Activated CD4-positive, CD25-positive, alpha-beta regulatory T cell treated with anti-CD3 and anti-CD28 coated beads, Interleukin-2, amount 50 U/mL, for 72 hours (primary cell): ENCODE data around the gene R3HDM4.
A peak's percentile ranks its signal among the peaks of the same experiment; 100 is the strongest.
"Not testable (repeated sequence)": the region's sequence is repeated elsewhere in the genome, so short reads cannot be mapped to it uniquely, and the experiment has no call there.

Source experiments
- DNase-seq: peaks from one replicate; pipeline ENCODE4 v3.0.0; 2021

The R3HDM4 gene

DNA sequence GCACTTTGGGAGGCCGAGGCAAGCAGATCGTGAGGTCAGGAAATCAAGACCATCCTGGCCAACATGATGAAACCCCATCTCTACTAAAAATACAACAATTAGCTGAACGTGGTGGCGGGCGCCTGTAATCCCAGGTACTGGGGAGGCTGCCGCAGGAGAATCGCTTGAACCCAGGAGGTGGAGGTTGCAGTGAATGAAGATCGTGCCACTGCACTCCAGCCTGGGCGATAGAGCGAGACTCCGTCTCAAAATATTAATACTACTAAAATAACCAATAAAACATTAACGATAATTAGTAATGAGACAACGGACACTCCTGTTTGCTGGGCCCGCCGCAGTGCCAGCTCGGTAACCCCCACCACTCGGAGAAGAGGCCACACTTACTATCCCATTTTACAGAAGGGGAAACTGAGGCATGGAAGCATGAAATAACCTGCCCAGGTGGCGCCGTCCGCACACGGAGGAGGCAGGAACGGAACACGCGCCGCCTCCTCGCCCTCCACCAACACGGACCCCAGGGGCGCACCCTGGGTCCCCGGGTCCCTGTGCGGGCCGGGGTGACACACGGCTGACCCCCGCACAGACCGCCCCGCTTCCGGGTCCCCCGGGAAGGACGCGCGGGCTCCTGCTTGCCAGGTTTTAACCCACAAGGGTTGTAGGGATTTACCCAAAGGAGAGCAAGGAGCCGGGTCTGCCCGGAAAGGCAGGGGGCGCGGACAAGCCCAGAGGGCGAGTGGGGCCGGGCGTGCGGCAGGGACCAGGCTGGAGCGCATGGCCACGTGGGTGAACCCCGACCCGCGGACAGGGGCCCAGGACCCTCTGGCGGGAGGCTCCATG is 1.6 kb downstream of the R3HDM4 start:
- DNase-seq = no peak

DNA sequence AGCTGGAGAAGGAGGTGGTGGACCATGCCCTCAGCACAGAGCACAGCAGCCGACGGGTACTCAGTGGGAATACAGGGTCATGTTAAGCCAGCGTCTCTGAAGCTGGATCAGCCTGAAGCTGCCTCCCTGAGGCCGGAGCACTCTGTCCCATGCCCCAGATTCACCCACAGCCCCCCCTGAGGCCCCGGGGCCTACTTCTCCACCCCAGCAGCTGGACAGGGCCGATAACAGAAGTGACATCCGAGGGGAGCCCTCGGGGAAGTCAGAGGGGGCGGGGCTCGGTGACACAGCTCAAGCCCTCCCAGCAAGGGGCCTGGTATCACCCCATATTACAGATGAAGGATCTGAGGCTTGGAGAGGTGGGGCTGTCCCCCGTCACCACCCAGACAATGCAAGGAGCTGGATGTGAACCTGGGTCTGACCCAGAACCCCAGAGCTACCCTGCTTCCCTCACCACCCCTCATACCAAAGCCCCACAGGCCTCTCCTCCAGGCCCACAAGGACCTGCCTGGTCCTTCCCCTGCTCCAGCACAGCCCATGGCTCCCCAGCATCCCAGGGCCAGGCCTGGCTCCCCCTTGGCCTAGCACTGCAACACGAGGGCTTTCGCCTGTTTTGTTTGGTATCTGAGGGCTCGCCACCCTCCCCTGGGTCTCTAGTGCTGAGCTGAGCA is 5.7 kb downstream of the R3HDM4 start:
- no peak for DNase-seq

DNA sequence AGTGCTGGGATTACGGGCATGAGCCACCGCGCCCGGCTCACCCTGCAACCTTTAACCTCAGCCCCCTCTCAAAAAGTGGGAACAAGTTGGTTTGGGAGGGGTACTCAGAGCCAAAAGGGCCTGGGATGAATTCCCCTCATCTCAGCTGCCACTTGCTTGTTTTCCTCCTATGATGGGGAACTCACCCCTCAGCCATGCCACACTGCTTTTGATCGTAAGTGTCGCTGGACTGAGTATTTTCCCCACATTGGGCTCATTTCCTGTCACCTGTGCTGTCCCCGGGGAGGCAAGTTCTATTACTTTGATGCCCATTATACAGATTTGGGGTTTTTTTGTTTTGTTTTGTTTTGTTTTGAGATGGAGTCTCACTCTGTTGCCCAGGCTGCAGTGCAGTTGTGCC is 6.5 kb downstream of the R3HDM4 start:
- DNase-seq = no peak

DNA sequence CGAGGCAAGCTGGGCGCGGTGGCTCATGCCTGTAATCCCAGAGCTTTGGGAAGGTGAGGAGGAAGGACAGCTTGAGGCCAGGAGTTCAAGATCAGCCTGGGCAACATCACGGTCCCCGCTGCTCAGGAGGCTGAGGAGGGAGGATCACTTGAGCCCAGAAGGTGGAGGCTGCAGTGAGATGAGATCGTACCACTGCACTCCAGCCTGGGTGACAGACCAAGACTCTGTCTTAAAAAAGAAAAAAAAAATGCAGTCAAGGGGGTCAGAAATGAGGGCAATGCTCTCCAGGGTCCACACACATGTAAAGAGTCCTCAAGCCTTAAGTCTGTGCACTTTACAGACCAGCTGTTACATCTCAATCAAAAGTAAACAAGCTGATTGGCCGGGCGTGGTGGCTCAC is 8.5 kb downstream of the R3HDM4 start:
- DNase-seq = no peak

DNA sequence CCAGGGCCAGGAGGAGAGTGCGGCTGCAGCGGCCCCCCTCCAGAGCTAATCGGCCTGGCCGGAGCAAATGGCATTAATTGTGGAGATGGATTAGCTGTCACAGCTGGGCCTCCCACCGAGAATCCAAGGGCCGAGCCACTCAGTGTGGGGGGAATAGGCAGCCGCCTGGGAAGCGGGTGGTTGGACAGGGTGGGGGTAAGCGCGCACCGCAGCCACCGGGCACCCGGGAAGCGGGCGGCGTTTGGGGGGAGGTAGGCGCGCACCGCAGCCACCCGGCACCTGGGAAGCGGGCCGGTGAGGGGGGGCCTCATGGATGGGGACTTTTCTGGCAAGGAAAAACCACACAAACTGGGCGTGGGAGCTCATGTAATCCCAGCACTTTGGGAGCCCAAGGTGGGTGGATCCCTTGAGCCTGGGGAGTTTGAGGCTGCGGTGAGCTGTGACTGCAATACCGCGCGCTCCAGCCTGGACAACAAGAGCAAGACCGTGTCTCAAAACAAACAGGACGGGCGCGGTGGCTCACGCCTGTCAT is 9.7 kb downstream of the R3HDM4 start:
- DNase-seq = no peak

DNA sequence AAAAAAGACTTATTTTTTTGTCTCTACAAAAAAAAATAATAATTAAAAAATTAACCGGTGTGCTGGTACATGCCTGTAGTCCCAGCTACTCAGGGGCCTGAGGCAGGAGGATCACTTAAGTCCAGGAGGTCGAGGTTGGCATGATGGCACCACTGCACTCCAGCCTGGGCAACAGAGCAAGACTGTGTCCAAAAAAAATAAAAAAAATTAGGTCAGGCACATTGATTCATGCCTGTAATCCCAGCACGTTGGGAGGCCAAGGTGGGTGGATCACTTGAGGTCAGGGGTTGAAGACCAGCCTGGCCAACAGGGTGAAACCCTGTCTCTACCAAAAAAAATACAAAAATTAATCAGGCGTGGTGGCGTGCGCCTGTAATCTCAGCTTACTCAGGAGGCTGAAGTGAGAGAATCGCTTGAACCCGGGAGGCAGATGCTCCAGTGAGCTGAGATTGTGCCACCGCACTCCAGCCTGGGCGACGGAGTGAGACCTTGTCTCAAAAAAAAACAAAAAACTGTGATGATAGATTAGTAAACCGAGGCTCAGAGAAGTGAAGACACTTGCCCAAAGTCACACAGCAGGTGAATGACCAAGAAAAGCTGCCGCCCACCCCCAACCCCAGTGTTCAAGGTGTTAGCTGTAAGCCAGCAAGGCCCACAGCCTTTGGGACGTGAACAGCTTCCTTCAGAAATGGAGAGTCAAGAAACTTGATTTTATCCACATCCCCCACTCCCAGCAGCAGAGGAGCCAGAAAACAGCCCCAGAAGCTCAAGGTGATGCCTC is 10.4 kb downstream of the R3HDM4 start:
- DNase-seq = no peak

DNA sequence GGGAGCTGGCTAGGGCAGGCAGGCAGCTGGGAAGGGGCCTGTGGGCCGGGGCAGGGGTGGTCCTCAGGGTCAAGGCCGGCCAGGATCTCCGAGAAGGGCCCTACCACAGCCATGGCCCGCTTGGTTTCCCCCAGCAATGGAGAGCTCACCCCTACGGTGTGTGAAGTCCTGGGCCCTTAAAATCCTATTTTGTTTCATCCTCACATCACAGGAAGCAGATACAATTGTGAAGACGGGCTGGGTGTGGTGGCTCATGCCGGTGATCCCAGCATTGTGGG is 11.0 kb downstream of the R3HDM4 start:
- DNase-seq = no peak

DNA sequence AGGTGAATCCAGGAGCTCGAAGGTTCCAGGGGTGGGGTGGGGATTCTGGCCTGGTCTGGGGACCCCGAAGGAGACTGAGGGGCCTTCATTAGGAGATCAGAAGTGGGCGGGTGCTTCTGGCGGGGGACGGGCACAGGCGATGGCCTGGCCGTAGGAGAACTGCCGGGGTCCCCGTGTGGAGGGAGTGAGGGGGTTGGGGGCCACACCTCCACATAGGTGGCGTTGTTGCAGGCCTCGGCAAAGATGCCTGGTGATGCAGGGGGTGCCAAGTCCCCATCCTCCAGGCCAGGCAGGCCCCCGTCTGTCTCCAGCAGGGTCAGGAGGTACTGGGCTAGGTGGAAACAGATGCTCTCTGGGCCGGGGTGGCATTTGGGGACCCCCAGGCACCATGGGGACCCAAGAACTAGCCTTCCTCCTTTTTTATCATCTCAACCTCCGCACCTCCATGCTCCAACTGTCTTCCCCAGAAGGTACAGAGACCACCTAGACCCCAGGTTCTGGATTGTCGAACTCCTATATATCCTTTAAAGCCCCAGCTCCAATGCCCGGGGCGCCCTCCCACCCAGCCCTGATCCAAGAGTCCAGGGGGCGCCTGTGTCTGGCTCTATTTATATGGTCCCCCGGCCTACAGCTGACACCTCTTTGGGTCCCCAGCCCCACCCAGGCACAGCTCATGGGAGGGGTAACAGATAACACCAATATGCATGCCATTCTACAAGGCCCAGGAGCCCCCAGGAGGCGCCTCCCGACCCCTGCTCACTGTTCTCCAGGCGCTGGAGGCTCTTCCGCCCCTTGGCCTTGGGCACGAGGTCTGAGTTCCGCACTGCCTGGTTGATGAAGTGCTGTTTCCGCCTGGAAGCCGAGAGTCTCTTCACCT is 11.6 kb downstream of the R3HDM4 start:
- DNase-seq = no peak

DNA sequence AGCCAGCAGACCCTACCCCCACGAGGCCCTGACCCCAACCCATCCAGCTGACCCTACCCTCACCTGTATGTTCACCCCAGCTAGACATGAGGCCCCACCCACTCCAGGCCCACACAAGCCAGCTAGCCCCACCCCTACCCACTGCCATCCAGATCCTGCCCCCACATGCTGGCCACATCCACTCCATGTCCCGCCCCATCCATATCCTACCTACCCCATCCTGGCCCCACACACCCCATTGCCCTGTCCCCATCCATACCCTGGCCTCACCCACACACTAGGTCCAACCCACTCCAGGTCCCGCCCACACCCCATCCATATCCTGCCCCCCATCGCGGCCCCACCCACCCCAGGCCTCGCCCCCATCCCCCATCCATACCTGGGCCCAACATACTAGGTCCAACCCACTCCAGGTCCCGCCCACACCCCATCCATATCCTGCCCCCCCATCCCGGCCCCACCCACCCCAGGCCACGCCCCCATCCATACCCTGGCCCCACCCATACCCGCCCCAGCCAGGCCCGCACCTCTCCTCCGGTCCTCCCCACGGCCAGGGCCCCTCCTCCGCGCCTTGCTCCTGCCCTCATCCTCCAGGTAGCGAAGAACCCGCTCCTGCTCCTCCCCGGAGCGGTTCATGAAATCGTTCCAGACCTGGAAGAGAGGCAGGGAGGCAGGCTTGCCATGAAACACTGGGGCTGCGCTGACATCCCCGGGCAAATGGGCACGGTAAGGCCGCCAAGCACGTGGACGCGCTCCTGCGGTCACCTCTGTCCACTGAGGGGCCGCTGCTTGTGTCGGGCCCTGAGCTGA is 12.5 kb downstream of the R3HDM4 start:
- no peak for DNase-seq

DNA sequence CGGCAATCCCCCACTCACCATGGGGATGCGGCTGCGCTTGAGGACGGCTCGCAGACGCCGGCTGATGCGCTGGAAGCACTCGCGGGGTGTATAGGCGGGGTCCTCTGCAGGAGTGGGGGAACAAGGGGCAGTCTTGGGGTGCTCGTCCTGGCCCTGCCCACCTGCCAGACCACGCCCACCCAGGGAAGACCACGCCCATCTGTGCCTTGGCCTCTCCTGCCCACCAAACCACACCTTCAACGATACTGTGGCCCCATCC is 13.0 kb downstream of the R3HDM4 start:
- no peak for DNase-seq

DNA sequence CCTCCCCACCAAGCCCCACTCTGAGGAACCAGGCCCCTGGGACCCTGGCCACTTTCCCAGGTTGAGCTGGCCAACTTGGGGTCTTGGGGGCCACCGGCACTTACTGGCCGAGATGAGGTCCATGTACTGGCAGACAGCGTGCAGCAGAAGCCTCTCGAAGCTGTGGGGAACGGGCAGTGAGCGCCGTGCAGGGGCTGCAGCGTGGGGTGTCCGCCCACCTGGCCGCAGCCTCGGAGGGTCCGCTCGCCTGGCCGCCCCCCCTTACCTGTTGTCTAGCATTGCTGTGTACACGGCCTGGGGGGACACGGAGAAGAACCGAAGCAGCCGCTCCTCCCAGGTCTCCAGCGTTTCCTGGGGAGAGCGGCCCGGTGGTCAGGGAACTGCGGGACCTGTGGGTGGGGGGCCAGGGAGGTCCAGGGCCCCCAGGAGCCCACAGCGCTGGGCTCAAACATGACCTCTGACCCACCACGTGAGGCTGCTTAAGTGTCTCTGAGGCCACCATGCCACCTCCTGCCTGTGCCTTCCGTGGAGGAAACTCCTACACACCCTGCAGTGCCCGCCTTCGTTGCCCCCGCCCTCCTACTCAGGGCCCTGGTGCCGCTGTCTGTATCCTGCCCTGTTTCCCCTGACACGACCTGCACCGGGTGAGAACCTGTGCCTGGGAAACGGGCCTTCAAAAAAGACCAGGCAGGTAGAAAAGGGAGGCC is 13.5 kb downstream of the R3HDM4 start:
- no peak for DNase-seq

DNA sequence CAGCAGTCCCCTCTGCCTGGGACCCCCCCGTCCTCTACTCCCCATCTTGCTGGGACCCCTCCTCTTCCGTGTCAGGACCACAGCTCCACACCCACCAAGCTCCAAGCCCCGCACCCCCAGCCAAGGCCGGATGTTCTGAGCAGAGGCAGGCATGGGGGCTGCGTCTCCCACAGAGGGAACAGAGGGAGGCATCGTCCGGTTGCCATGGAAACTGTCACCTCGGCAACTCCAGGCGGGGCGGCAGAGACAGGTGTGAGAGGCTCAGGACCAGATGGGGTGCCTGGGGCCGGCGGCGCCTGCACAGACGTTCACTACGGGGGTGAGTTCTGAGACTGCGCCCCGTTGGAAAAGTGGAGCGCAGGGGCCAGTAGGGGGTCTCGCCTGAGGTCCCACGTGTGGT is 14.4 kb downstream of the R3HDM4 start:
- DNase-seq = no peak

DNA sequence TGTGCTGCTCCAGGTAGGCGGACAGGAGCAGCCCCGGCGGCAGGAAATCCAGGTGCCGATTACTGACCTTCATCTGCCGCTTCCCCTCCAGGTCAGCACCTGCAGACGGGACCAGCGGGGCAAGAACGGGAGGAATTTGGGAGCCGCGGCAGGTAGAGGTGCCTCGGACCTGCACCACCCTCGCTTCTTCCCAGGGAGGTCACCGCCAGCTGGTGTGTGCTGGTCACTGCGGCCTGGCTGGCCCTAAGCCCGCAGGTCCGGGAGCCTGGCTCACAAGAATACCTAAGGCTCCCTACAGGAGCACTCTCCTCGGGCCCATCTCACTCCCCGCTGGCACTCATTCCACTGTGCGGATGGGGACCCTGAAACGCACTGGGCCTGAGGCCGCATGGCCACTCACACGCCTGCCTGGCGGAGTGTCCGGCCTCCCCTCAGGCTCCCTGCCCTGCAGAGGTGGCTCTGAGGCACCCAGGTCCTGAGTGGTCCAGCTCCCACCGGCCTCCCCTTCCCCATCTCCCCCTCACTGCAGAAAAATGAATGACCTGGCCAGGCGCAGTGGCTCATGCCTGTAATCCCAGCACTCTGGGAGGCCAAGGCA is 15.5 kb downstream of the R3HDM4 start:
- no peak for DNase-seq

DNA sequence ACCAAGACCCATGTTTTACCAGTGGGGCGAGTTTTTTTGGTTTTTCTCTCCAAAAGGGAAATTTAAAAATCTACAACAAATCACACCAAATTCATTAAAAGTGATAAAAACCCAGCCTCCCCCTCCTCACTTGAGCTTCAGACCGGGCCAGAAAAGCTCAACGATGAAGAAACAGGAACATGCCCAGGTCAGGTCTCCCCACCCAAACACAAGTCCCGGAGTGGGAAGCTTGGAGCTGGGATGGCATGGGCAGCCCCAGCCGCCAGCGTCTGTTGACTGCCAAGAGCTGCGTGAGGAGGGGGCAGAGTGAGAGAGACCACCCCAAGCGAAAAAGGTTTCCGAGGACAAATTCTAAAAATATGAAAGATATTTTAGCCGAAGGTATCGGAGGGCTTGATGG is 16.0 kb downstream of the R3HDM4 start:
- no peak for DNase-seq

DNA sequence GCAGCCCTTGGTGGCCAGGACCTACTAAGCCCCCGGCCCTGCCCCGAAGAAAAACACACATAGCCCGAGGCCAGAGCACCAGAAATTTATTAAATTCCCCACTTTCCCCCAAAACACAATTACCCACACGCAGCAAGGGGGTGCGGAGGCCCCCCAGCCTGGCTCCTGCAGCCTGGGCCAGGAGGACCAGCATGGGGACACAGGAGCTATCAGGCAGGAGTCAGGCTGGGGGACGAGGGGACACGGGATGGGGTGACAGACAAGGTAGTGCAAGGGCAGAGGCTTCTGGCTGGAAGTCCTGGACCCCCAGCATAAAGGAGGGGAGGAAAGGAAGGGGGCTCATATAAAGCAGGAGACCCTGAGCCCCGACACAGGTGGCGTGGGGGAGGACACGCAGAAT is 16.6 kb downstream of the R3HDM4 start:
- DNase-seq = no peak

DNA sequence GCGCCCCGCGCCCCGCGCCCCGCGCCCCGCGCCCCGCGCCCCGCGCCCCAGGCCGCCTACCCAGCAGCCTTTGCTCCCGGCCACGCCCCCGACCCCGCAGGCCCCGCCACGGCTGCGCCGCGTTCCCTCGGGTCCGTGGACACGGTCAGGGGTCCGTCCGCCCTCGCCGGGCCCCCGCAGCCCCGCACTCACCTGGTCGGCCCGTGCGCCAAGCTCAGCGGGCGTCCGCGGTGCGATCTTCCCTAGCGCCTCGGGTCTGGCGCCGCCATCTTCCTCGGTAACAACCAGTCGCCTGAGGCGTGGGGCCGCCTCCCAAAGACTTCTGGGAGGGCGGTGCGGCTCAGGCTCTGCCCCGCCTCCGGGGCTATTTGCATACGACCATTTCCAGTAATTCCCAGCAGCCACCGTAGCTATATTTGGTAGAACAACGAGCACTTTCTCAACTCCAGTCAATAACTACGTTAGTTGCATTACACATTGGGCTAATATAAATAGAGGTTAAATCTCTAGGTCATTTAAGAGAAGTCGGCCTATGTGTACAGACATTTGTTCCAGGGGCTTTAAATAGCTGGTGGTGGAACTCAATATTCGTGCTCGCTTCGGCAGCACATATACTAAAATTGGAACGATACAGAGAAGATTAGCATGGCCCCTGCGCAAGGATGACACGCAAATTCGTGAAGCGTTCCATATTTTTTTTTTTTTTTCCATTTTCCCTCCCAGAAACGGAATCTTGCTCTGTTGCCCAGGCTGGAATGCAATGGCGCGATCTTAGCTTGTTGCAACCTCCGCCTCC is 19.9 kb downstream of the R3HDM4 start, which contains the start of the genes MED16 and RNU6-9:
TSS of gene MED16 (minus strand) at position 294 of the 796 bp plus-strand sequence. CDS start 2,056 bp downstream, outside the sequence.
TSS of gene RNU6-9 (plus strand) at position 591 of the 796 bp plus-strand sequence.
- peak; percentile 88 for DNase-seq

DNA sequence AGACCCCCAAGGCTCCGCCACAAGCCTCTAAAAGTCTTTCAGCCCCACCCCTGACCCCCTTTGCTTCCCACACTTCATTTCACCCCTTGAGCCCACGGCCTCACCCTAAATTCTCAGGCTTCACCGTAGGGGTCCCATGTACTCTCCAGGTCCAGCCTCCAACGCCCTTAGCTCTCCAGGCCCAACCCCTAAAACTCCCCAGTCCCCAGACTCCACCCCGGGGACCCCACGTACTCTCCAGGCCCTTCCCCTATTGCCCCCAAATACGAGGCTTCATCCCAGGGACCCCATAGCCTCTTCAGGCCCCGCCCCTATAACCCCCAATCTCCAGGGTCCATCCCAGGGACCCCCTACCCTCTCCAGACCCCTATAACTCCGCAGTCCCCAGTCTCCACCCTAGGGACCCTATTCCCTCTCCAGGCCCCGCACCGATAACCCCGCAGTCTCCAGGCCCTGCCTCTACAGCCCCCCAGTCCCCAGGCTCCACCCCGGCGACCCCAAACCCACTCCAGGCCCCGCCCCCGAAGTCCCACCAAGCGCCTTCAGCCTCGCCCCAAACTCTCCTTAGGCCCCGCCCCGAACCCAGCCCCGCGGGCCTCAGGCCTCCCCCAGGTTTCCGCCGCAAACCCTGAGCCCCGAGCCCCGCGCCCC is 20.7 kb downstream of the R3HDM4 start:
- DNase-seq = no peak

DNA sequence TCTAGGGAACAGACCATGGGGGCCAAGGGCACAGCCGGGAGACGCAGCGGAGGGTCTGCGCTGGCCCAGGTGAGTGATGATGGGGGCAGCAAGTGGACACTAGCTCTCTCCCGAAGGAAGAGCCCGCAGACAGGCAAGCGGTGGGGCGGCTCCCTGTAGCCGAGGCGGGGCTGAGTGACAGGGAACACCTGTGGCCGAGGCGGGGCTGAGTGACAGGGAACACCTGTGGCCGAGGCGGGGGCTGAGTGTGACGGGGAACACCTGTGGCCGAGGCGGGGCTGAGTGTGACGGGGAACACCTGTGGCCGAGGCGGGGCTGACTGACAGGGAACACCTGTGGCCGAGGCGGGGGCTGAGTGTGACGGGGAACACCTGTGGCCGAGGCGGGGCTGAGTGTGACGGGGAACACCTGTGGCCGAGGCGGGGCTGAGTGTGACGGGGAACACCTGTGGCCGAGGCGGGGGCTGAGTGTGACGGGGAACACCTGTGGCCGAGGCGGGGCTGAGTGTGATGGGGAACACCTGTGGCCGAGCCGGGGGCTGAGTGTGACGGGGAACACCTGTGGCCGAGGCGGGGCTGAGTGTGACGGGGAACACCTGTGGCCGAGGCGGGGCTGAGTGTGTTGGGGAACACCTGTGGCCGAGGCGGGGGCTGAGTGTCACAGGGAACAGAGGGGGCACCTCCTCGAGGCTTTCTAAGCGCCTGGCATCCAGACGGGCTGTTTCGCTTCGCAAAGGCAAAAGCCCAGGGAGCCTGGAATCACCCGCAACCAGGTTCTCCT is 21.4 kb downstream of the R3HDM4 start:
- DNase-seq = not testable (repeated sequence)

DNA sequence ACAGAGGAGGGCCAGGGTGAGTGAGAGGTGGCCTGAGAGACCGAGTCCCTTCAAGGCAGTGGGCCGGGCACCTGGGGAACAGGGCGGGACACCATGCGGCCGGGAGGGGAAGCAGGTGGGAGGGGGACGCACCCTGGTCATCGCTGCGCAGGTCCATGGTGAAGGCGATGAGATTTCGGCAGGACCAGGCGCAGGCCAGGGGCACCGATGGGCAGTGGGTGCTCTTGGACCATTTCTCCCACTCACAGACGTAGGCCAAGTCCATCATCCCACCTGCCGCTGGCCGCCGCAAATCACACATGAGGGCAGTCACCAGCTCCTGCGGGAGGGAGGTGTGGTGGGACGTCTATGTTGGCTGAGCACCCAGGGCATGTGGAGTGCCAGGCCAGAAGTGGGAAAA is 22.2 kb downstream of the R3HDM4 start:
- DNase-seq = no peak
